ENCODE data around the gene SESN1. TPM values are rescaled to one million over a fixed set of nuclear protein-coding genes. Genes with fewer than 3 reads are reported as not detected.
"Not testable (repeated sequence)": the region's sequence is repeated elsewhere in the genome, so short reads cannot be mapped to it uniquely, and the experiment has no call there.

The SESN1 gene
- polyA plus RNA-seq, 2 of the 4 experiments (the other 2 are of a cell fraction), result 7.9 to 13.9 TPM

GRCh38 chr6:109143191-109143590, 48.5 kb upstream of the SESN1 start:
- no peak overlapping the region for H3K4me2 ChIP-seq
- ATAC-seq (no peak), DNase-seq (ENCODE audit: low read depth in 1 of 2, low spot score in 1 of 2) (no peak), FAIRE-seq (no peak)
- H3K27ac ChIP-seq, result no peak overlapping the region
- TF ChIP-seq CBX8 (IDR thresholded peaks at IDR 0.05), result no peak
- no peak for TF ChIP-seq CHD4 (IDR thresholded peaks at IDR 0.05; ENCODE audit: borderline replicate concordance)
- TF ChIP-seq HOXA7 (CRISPR knock-in tag; IDR thresholded peaks at IDR 0.05), result no peak
- TF ChIP-seq EHMT2 (IDR thresholded peaks at IDR 0.05; ENCODE audit: low read depth), result no peak
- TF ChIP-seq CEBPB (IDR thresholded peaks at IDR 0.05), result no peak
- TF ChIP-seq RNF2 (IDR thresholded peaks at IDR 0.05; ENCODE audit: borderline replicate concordance, low read depth), result no peak
- no peaks in the 10 kb centered on the region for H3K4me1 ChIP-seq
- no peak overlapping the region for H3K4me3 ChIP-seq
- POLR2A ChIA-PET, result no interaction called here
- CTCF ChIA-PET, result no interaction called here
- no peaks in the 10 kb centered on the region for H3K9me3 ChIP-seq

- H3K27ac ChIP-seq, CTCF ChIA-PET, ATAC-seq: not testable (repeated sequence)
These were observed 47.4 kb upstream of the SESN1 start for GRCh38 chr6:109142067-109142466.

GRCh38 chr6:109139109-109139508, 44.5 kb upstream of the SESN1 start:
- no peak for ATAC-seq
- H3K9me3 ChIP-seq, result no peaks in the 10 kb centered on the region
- CTCF ChIA-PET, result no interaction called here
- H3K4me1 ChIP-seq, result no peaks in the 10 kb centered on the region
- no peak overlapping the region for H3K27ac ChIP-seq
- H3K4me2 ChIP-seq, result no peak overlapping the region
- POLR2A ChIA-PET, result no interaction called here
- no peak for FAIRE-seq
- TF ChIP-seq CBX2 (IDR thresholded peaks at IDR 0.05; ENCODE audit: borderline replicate concordance, low read depth), result no peak
- TF ChIP-seq BHLHE40 (IDR thresholded peaks at IDR 0.05; ENCODE audit: low read depth, low read length), result no peak
- TF ChIP-seq GATA3 (IDR thresholded peaks at IDR 0.05; ENCODE audit: borderline replicate concordance), result no peak
- no peak for TF ChIP-seq JUN (IDR thresholded peaks at IDR 0.05)
- no peak for TF ChIP-seq ZFP36 (IDR thresholded peaks at IDR 0.05; ENCODE audit: borderline replicate concordance, partially characterized antibody)
- TF ChIP-seq RNF2 (IDR thresholded peaks at IDR 0.05; ENCODE audit: borderline replicate concordance, low read depth), result no peak
- TF ChIP-seq JUNB (IDR thresholded peaks at IDR 0.05), result no peak
- no peak for TF ChIP-seq RAD21 (conservative IDR thresholded peaks at IDR 0.05 in 1 of 2, IDR thresholded peaks at IDR 0.05 in 1 of 2)
- TF ChIP-seq POLR2AphosphoS2 (conservative IDR thresholded peaks at IDR 0.05; ENCODE audit: low read length), result no peak
- no peak for TF ChIP-seq CHD2 (IDR thresholded peaks at IDR 0.05; ENCODE audit: low read length, partially characterized antibody)
- TF ChIP-seq HDAC2 (IDR thresholded peaks at IDR 0.05), result no peak
- no peak overlapping the region for H3K4me3 ChIP-seq
- DNase-seq (ENCODE audit: low read depth in 1 of 2, low spot score in 1 of 2), result no peak
- whole genome bisulfite sequencing (ENCODE audit: missing lambda C conversion rate), result 86% methylated on average over 6 of the region's 6 CpGs

More at GRCh38 chr6:109142067-109142466, 47.4 kb upstream of the SESN1 start:
- H3K4me2 ChIP-seq; H3K4me3 ChIP-seq; H3K4me1 ChIP-seq; POLR2A ChIA-PET; FAIRE-seq; H3K9me3 ChIP-seq; DNase-seq (ENCODE audit: low read depth in 1 of 2, low spot score in 1 of 2): not testable (repeated sequence)

GRCh38 chr6:109136530-109136929, 41.9 kb upstream of the SESN1 start:
- POLR2A ChIA-PET; H3K27ac ChIP-seq; H3K4me1 ChIP-seq; CTCF ChIA-PET; ATAC-seq; H3K4me3 ChIP-seq; DNase-seq (ENCODE audit: low read depth in 1 of 2, low spot score in 1 of 2); FAIRE-seq; H3K4me2 ChIP-seq; H3K9me3 ChIP-seq: not testable (repeated sequence)
- WGBS (ENCODE audit: missing lambda C conversion rate), result 95% methylated on average over 6 of the region's 6 CpGs

GRCh38 chr6:109136039-109136438, 41.4 kb upstream of the SESN1 start:
- ATAC-seq; DNase-seq (ENCODE audit: low read depth in 1 of 2, low spot score in 1 of 2); H3K4me1 ChIP-seq; FAIRE-seq; CTCF ChIA-PET; H3K27ac ChIP-seq; H3K4me2 ChIP-seq; POLR2A ChIA-PET; H3K4me3 ChIP-seq; H3K9me3 ChIP-seq: not testable (repeated sequence)
- 89% methylated on average over 6 of the region's 6 CpGs for WGBS (ENCODE audit: missing lambda C conversion rate)

GRCh38 chr6:109135600-109135999, 41.0 kb upstream of the SESN1 start:
- DNase-seq (ENCODE audit: low read depth in 1 of 2, low spot score in 1 of 2); POLR2A ChIA-PET; H3K27ac ChIP-seq; H3K4me2 ChIP-seq; H3K9me3 ChIP-seq; H3K4me3 ChIP-seq; FAIRE-seq; H3K4me1 ChIP-seq; CTCF ChIA-PET; ATAC-seq: not testable (repeated sequence)
- 95% methylated on average over 1 of the region's 1 CpG for WGBS (ENCODE audit: missing lambda C conversion rate)
